GM12874 (cell line): ENCODE results near the gene SHISA4.

ENCODE experiments used
- TF ChIP-seq, protein P1 (sequence below): IDR thresholded peaks from 2 replicates; pipeline ENCODE4 v1.5.1; 2011; ENCODE audit warnings: low read depth, mild to moderate bottlenecking, control low read depth, low read length, moderate library complexity; ENCODE audit not compliant: insufficient read depth

Gene SHISA4

DNA sequence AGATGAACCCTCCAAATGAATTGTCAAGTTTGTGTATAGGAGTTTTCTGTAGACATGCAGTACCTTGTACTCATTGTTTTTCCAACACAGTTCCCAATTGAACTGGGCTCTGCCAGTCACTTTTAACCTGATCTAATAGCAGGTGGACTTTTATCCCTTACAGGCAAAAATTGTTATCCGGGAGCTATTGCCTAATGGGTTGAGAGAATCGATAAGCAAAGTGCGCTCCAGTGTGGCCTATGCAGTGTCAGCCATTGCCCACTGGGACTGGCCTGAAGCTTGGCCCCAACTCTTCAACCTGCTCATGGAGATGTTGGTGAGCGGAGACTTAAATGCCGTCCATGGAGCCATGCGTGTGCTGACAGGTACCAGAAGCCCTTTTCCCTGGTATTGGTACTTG, 40.5 kb upstream of the SHISA4 start:
- TF ChIP-seq, protein P1, sequence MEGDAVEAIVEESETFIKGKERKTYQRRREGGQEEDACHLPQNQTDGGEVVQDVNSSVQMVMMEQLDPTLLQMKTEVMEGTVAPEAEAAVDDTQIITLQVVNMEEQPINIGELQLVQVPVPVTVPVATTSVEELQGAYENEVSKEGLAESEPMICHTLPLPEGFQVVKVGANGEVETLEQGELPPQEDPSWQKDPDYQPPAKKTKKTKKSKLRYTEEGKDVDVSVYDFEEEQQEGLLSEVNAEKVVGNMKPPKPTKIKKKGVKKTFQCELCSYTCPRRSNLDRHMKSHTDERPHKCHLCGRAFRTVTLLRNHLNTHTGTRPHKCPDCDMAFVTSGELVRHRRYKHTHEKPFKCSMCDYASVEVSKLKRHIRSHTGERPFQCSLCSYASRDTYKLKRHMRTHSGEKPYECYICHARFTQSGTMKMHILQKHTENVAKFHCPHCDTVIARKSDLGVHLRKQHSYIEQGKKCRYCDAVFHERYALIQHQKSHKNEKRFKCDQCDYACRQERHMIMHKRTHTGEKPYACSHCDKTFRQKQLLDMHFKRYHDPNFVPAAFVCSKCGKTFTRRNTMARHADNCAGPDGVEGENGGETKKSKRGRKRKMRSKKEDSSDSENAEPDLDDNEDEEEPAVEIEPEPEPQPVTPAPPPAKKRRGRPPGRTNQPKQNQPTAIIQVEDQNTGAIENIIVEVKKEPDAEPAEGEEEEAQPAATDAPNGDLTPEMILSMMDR, result no peak

DNA sequence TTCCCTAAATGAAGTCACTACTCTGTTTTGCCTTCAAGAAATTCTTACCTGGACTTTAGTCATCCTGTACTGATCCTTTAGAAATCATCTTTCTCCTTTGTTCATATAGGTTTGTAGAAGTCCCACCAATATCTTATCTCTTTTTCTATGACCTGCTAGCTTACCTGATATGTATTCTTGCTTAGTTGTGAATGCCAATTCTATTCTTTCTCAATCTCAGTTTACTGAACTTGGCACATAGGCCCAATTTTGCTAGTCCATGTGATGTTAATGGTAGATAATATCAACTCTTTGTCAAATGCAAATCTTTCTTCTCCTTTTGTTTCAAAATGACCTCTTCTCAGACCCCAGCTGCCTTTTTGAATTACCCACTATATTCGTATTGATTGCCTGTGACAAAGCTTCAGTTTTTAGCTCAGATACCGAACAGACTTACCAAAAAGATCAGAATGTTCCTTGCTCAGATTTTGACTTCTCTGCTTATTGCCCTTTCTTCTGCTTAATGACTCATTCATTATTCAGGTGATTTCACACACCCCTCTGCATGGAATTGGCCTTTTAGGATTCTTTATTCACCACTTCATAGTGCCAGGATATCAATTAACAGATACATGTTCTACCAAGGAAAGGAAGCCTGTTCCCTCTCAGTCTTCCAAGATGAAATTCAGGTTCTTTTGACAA, 39.2 kb upstream of the SHISA4 start:
- TF ChIP-seq, protein P1, result no peak

DNA sequence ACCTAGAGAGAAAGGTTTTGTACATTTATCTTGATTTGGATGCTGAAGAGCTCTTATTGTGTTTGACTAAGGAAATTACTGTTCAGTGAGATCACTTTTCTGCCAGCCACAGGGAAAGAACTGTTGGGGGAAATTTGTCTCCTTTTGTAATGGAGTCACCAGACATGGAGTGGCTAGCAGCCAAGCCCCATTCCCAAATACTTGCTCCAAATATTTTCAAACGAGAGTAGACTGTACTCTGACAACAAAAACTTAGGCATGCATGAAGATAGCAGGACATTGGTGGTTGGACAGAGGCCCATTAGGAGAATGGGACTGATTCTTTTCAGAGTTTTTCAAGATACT, 38.7 kb upstream of the SHISA4 start:
- TF ChIP-seq, protein P1, result no peak

DNA sequence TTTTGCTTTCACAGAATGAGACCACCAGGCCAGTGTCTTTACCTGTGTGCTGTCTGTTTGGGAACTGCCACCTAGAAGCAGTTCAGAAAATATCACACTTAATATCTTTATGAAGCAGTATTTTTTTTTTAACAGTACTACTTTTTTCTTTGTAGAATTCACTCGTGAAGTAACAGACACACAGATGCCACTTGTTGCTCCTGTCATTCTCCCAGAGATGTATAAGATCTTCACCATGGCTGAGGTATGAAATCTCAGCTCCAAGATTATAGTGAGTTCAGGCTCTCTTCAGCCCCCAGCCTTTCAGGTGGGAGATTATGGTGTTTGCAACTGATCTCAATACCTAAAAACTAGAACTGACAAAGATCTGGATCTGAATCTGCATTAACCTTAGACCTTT, 36.7 kb upstream of the SHISA4 start:
- TF ChIP-seq, protein P1, result no peak

DNA sequence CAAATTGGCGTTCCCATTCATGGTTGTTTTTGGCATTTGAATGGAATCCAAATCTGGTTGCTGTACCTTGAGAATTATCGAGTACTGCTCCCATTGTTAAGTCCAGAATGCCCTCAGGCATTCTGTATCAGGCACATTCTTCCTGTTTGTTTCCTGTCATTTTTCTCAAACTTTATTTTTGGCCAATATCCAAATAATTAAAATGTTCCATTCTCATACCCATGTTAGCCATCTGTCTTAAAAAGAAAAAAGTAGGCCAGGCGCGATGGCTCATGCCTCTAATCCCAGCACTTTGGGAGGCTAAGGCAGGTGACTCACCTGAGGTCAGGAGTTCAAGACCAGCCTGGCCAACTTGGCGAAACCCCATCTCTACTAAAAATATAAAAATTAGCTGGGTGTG, 29.3 kb upstream of the SHISA4 start:
- TF ChIP-seq, protein P1, result no peak

DNA sequence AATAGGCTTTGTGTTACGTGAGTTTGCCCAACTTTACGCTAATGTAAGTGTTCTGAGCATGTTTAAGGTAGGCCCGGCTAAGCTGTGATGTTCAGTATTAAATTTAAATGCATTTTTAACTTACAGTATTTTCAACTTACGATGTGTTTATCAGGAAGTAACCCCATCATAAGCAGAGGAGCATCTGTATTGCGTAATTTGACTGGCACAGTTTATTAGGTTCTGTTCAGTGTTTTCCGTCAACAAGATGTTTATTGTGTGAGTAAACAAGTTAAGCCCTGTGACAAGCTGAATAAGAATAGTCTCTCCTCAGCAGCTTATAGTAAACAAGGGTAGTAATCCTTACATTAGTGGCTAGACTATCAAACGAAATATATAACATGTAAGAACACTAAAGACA, 27.2 kb upstream of the SHISA4 start:
- TF ChIP-seq, protein P1, result no peak

DNA sequence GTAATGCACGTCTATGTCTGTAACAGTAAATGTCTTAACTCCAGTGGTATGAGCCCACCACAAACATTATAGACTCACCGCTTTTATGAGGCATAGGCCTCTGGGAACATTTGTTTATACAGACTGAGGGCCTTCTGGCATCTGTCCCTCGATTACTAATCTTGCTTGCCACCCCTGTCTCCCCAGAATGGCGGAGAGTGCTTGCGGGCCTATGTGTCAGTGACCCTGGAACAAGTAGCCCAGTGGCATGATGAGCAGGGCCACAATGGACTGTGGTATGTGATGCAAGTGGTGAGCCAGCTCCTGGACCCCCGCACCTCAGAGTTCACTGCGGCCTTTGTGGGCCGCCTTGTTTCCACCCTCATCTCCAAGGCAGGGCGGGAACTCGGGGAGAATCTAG, 18.3 kb upstream of the SHISA4 start:
- TF ChIP-seq, protein P1, result no peak

DNA sequence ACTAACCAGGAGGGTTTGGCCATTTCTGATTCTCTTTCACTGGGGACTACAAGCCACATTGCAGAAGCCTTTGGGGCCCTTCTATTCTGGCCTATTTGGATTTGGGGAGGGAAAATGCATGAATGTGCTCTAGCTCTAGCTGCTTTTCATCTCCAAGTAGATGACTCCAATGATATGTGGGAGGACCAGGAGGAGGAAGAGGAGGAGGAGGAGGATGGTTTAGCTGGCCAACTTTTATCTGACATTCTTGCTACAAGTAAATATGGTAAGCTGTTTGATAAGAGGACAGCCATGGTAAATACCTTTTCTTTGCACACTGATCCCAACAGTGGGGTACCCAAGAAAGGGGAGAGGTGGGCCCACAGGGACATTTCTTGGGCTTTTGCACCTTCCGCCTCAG, 14.0 kb upstream of the SHISA4 start:
- TF ChIP-seq, protein P1, result no peak
